ENCODE results near the gene AKR7A3.
A peak's percentile ranks its signal among the peaks of the same experiment; 100 is the strongest.
"Not testable (repeated sequence)": the region's sequence is repeated elsewhere in the genome, so short reads cannot be mapped to it uniquely, and the experiment has no call there.

AKR7A3 gene

DNA sequence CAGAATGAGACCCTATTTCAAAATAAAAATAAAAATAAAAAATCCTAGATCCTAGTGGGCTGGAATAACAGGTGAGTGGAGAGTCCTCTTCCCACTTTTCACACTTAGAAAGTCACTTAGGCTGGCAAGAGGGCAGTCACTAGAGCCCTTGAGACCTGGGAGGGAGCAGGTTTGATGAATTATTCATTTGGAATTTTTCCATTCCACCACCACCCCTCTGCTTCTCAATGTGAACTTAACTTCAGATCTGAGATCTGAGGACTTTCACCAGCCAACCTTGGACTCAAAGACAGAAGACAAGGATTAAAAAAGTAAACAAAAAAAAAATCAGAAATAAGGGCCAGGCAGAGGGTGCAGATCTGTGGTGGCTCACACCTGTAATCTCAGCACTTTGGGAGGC lies 16.5 kb downstream of the AKR7A3 start:
- TF ChIP-seq, protein P1, sequence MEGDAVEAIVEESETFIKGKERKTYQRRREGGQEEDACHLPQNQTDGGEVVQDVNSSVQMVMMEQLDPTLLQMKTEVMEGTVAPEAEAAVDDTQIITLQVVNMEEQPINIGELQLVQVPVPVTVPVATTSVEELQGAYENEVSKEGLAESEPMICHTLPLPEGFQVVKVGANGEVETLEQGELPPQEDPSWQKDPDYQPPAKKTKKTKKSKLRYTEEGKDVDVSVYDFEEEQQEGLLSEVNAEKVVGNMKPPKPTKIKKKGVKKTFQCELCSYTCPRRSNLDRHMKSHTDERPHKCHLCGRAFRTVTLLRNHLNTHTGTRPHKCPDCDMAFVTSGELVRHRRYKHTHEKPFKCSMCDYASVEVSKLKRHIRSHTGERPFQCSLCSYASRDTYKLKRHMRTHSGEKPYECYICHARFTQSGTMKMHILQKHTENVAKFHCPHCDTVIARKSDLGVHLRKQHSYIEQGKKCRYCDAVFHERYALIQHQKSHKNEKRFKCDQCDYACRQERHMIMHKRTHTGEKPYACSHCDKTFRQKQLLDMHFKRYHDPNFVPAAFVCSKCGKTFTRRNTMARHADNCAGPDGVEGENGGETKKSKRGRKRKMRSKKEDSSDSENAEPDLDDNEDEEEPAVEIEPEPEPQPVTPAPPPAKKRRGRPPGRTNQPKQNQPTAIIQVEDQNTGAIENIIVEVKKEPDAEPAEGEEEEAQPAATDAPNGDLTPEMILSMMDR (conservative IDR thresholded peaks at IDR 0.05; ENCODE audit: low read depth, low read length) = no peak
- DNase-seq (ENCODE audit: low read depth) = no peak
- H3K4me3 ChIP-seq (ENCODE audit: low read length) = no peak overlapping the region

DNA sequence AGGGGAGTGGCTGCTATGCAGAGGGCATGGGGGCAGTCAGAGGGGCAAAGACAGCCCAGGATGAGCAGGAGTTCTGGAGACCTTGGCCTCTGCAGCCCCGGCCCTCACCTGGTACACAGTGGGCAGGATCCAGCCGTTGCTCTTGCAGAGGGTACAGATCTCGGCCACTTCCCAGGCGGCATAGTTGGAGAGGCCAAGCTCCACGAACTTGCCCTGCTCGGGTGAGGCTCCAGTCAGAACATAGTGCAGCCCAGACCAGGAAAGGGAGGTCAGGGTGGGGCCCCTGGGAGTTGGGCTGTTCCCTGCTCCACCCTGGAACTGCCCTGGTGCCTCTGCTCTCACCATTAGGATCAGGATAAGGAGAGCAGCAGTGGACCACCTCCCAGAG lies 18.2 kb downstream of the AKR7A3 start:
- not testable (repeated sequence) for DNase-seq (ENCODE audit: low read depth); H3K4me3 ChIP-seq (ENCODE audit: low read length)

DNA sequence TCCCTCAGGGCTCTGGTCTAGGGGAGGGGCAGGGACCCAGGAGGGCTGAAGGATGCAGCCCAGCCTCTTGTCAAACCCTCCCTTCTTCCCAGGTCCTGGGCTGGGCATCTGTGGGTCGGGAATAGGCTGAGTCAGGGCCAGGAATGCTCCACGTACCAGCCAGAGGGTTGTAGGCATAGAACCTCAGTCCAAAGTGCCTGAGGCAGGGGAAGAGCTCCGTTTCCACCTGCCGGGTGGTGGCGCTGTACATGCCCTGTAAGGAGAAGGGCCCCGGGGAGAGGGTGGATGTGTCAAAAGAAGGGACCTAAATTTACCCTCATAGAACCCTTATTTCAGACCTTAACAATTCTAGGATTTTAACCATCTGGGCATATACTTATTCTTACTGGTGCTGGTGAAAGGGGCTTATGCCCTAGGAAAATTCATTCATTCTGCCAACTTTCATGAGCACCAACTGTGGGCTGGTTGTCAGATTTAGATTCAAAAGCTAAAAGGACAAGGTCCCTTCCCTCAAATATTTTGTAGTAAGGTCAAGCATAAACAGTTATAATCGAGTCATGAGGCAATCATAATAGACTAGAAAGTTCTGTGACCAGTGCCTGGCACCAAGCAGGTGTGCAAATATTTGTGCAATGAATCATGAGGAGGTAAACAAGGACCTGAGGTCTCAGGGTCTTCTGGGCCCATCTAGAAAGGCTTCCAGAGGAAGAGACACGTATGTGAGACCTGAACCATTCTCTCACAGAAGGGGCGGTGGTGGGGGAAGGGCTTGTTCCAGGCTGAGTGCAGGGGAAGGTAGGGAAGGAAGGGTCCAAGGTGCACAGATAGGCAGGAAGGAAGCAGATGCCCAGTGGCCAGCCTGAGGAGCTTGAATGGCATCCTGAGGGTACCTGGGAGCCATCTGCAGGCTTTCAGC lies 18.9 kb downstream of the AKR7A3 start:
- H3K4me3 ChIP-seq (ENCODE audit: low read length) = not testable (repeated sequence)
- TF ChIP-seq, protein P1 (conservative IDR thresholded peaks at IDR 0.05; ENCODE audit: low read depth, low read length) = peak; percentile 35

DNA sequence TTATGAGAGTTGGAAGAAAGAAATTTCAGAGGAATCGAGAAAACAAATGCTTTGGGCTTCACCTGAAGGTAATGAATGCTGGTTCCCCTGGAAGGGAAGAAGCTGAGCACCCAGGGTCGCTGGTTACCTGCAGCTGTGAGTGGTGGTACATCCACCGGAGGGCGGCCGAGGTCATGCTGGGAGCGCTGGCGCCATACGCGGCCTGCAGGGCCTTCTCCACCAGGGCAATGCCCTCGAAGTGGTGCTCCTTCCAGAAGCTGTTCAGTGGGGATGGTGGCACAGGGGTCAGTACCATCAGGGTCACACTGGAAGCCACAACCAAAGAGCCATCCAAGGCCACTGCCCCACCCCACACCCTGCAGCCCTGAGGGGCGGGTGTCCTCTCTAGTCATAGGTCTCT lies 20.1 kb downstream of the AKR7A3 start:
- DNase-seq (ENCODE audit: low read depth) = no peak
- TF ChIP-seq, protein P1 (conservative IDR thresholded peaks at IDR 0.05; ENCODE audit: low read depth, low read length) = no peak
- no peak overlapping the region for H3K4me3 ChIP-seq (ENCODE audit: low read length)

More for the DNA sequence above, 18.9 kb downstream of the AKR7A3 start:
- DNase-seq (ENCODE audit: low read depth) = not testable (repeated sequence)

DNA sequence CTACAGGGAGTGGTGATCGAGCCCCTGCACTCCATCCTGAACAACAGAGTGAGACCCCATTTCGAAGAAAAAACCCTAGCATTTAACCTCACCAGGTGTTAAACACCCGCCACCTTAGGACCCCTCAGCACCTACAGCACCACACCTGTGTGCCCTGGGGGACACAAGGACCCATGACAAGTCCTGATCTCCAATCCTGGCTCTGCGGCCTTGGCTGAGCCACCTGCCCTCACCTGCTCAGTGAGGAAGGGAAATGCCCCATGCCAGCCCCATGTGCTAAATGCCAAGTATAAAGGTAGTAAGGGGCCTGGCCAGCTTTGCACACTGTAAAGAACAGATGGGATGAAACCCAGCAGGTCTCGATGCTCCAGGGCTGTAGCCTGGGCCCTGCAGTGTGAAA lies 25.8 kb downstream of the AKR7A3 start:
- H3K4me3 ChIP-seq (ENCODE audit: low read length) = no peak overlapping the region
- no peak for DNase-seq (ENCODE audit: low read depth)
- TF ChIP-seq, protein P1 (conservative IDR thresholded peaks at IDR 0.05; ENCODE audit: low read depth, low read length) = no peak

DNA sequence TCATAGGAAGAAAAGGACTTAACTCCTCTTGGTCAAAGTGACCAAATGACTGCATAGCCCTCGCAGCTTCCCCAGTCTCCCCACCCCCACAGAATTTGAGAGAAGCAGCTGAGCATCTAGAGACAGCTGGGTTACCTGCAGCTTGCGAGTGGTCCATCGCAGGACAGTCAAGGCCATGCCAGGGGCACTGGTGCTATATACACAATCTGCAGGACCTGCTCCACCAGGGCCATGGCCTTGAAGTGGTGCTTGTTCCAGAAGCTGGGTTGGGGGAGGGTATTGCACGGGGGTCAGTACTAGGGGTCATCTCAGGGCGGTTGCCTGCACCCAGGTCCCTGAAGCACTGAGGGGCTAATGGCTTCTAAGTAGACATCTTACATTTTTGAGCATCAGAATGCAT lies 26.5 kb downstream of the AKR7A3 start:
- no peak for DNase-seq (ENCODE audit: low read depth)
- H3K4me3 ChIP-seq (ENCODE audit: low read length) = no peak overlapping the region
- TF ChIP-seq, protein P1 (conservative IDR thresholded peaks at IDR 0.05; ENCODE audit: low read depth, low read length) = no peak

DNA sequence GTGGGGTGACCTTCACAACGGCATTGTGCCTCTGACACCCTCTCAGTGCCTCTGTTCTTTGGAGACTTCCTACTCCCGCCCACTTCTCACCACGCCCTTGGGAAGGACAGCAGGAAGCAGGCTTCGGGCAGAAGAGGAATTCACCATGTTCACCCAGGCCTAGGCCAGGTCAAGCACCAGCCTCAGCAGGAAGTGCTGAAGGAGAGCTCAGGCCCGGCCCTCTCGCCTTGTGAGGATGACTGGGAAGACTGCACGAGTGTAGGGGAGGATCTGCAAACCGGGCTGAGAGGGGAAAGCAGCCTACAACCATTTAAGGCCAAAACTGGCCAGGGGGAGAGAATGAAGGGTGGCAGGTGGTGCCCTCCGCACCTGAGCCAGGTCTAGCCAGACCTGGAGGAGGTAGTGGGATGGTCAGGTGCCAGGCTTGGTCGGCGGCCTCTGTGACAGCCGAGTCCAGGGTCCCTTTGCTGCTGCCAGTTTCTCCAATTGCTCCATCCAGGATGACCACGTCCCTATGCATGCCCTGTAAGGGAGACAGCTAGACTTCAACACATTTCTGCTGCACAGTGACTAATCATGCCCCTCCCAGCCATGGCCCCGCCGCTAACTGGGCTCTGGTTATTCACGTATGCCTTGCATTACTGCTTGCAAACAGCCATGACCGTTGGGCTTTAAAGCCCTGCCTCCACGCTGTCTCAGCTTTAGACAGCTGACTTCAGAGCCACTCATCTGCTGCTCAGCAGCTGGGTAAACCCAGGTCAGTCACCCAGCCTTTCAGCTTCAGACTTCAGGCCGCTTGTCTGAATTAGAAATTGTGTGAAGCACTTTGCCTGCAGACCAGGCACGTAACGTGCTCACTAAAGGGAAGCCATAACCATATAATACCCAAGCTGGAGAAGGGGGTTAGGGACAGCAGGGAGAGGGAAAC lies 28.1 kb downstream of the AKR7A3 start:
- DNase-seq (ENCODE audit: low read depth) = no peak
- TF ChIP-seq, protein P1 (conservative IDR thresholded peaks at IDR 0.05; ENCODE audit: low read depth, low read length) = no peak
- H3K4me3 ChIP-seq (ENCODE audit: low read length) = no peak overlapping the region

Measured in retinal pigment epithelial cell (primary cell).